ENCODE measurements around the gene GCNT2.
"Not testable (repeated sequence)": the region's sequence is repeated elsewhere in the genome, so short reads cannot be mapped to it uniquely, and the experiment has no call there.

GCNT2 gene

GRCh38 chr6:10613723-10614122 is 92.6 kb downstream of the GCNT2 start:
- no peak for DNase-seq

GRCh38 chr6:10615675-10616074 is 94.5 kb downstream of the GCNT2 start:
- no peak for DNase-seq

GRCh38 chr6:10616266-10616665 is 95.1 kb downstream of the GCNT2 start:
- DNase-seq, result not testable (repeated sequence)

- no peak for DNase-seq
Measured at GRCh38 chr6:10617008-10617696, 96.0 kb downstream of the GCNT2 start.

- no peak for DNase-seq
Measured at GRCh38 chr6:10618409-10618808, 97.3 kb downstream of the GCNT2 start.

- no peak for DNase-seq
Measured at GRCh38 chr6:10621213-10621612, 100.1 kb downstream of the GCNT2 start.

GRCh38 chr6:10621847-10622246 is 100.7 kb downstream of the GCNT2 start:
- no peak for DNase-seq

- DNase-seq, result no peak
Measured at GRCh38 chr6:10624836-10625235, 103.7 kb downstream of the GCNT2 start.

- DNase-seq, result no peak
Measured at GRCh38 chr6:10626154-10626741, 105.1 kb downstream of the GCNT2 start.

- no peak for DNase-seq
Measured at GRCh38 chr6:10627800-10628199, 106.6 kb downstream of the GCNT2 start.

- no peak for DNase-seq
Measured at GRCh38 chr6:10630178-10630577, 109.0 kb downstream of the GCNT2 start.

- DNase-seq, result no peak
Measured at GRCh38 chr6:10633216-10633615, 112.1 kb downstream of the GCNT2 start.

GRCh38 chr6:10640412-10640811 is 119.3 kb downstream of the GCNT2 start:
- DNase-seq, result no peak

- no peak for DNase-seq
Measured at GRCh38 chr6:10641528-10641927, 120.4 kb downstream of the GCNT2 start.

GRCh38 chr6:10643201-10643651 is 122.1 kb downstream of the GCNT2 start:
- DNase-seq, result no peak

GRCh38 chr6:10644225-10644624 is 123.1 kb downstream of the GCNT2 start:
- no peak for DNase-seq

GRCh38 chr6:10655508-10656055 is 134.4 kb downstream of the GCNT2 start:
- DNase-seq, result no peak

GRCh38 chr6:10658910-10659698 is 138.0 kb downstream of the GCNT2 start:
- DNase-seq, result no peak

GRCh38 chr6:10659699-10660348 is 138.7 kb downstream of the GCNT2 start:
- DNase-seq, result no peak

GRCh38 chr6:10660431-10661191 is 139.5 kb downstream of the GCNT2 start:
- DNase-seq, result not testable (repeated sequence)

- no peak for DNase-seq
Measured at GRCh38 chr6:10662207-10662606, 141.1 kb downstream of the GCNT2 start.

GRCh38 chr6:10662742-10663141 is 141.6 kb downstream of the GCNT2 start:
- DNase-seq, result no peak

Measured in activated CD8-positive, alpha-beta memory T cell treated with anti-CD3 and anti-CD28 coated beads, Interleukin-2, amount 50 U/mL, for 48 hours (primary cell).